Epithelial cell of esophagus (primary cell): ENCODE measurements around the gene NPIPA8.
"Not testable (repeated sequence)": the region's sequence is repeated elsewhere in the genome, so short reads cannot be mapped to it uniquely, and the experiment has no call there.

Experiments
- DNase-seq: peaks from one replicate; pipeline ENCODE4 v3.0.0; 2010; ENCODE audit warnings: low read depth
- H3K4me3 ChIP-seq: 2 replicates; pipeline ENCODE4 v1.5.1; 2011; ENCODE audit warnings: mild to moderate bottlenecking, low read length, control low read depth

The NPIPA8 gene

DNA sequence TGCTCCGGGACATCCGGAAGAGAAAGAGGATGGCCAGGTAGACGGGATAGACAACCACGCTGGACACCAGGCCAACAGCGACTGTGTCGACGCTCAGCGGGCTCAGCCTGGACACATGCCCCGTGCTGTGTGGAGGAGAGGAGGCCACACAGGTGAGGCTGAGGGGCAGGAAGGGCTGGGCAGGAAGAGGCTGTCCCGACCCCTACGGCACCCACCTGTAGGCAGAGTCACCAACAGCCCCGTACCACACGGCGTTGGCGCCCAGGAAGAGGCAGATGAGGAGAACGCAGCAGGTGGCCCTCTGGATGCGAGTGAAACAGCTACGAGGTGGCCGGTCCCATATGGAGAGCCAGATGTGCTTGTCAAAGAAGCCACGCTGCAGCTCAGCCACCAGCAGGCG is at the start of gene NPIPA8:
Gene NPIPA8 (minus strand): TSS at position 101 of the 400 bp plus-strand sequence. CDS start 4,074 bp downstream, outside the sequence.
- DNase-seq, H3K4me3 ChIP-seq: not testable (repeated sequence)

DNA sequence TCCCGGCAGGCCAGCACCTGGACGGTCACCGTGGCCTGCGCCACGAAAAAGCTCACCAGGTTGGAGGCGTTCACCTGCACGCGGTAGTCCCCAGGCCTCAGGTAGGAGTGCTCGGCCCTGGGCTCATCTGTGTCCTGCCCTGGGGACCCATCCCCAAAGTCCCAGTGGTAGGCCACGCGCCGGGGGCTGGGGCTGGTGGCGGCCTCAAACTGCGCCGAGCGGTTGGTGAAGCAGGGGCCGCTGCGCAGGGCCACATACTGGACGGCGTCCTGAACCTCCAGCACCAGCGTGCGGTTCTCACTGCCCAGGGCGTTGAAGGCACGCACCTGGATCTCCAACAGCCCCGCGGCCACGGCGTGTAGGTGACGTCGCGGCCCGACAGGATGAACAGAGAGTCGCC is 48.7 kb upstream of the NPIPA8 start:
- DNase-seq, H3K4me3 ChIP-seq: not testable (repeated sequence)

DNA sequence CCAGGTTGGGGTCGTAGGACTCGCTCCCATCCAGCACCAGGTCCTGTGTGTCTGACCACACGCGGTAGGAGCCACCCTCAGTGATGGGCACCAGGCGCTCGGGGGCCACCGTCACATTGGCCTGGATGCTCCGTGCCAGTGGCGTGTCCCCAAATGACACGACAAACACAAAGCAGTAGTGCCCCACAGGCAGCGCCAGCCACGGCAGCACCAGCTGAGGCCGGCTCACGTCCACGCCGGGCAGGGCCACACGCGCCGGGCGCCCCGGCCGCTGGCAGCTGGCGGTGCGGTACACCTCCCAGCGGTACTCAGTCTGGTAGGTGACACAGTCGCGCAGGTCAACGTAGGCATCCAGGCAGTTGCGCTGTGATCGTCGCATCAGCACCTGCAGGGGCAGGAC is 48.3 kb upstream of the NPIPA8 start:
- DNase-seq, H3K4me3 ChIP-seq: not testable (repeated sequence)

DNA sequence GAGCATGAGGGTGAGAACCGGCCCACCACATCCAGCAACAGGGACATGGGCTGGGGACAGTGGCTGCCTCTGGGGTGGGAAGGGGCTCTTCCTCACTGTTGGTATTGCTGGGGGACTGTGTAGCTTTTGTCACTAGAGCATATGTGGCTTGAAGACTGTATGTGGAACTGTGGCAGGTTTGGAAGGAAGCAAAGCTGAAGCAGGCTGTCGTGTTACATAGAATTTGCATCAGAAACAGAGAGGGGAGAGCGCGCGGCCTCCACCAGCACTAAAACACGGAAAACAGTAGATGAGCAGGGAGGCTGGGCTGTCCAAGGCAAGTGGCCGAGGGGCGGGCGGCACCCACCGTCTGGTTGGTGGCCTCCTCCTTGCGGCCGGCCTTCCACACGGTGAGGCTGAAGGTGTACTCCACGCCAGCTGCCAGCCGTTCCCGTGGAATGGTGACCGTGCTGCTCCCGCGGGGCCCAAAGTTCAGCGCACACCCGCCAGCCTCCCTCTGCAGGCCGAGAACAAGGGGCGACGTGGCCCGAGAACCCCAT is 47.6 kb upstream of the NPIPA8 start:
- not testable (repeated sequence) for DNase-seq, H3K4me3 ChIP-seq

DNA sequence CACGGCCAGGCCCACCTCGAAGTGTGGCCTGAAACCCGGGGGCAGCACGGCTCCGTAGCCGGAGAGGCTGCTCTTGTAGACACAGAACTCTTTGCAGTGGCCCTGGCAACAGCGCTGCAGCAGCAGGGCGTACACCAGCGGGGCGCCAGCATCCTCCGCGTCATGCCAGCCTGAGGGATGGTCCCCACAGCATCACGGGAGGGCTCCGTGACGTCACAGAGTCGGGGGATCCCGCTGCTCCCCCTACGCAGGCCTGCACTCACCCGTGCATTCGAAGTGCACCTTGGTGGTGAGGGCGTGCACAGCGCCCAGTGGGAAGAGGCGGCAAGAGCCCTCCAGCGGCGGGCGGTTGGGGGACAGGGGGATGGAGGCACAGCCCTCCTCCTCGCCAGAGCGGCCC is 46.2 kb upstream of the NPIPA8 start:
- DNase-seq, H3K4me3 ChIP-seq: not testable (repeated sequence)

DNA sequence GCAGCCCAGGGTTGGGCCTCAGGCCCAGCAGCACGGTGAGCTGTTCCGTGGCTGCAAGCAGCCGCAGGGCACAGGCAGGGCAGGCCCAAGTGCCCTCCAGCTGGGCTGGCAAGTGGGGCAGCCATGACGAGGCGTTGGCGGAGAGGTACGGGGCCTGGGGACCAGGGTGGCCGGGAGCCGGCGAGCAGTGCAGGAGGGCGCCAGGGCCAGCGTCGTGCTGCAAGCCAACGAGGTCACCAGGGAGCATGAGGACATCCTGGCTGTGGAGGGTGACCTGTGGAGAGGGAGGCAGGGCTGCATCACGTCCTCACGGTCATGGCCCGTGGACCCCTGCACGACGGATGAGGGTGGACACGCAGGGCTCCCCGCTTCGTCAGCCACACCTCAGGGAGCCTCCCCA is 11.2 kb upstream of the NPIPA8 start:
- not testable (repeated sequence) for DNase-seq

DNA sequence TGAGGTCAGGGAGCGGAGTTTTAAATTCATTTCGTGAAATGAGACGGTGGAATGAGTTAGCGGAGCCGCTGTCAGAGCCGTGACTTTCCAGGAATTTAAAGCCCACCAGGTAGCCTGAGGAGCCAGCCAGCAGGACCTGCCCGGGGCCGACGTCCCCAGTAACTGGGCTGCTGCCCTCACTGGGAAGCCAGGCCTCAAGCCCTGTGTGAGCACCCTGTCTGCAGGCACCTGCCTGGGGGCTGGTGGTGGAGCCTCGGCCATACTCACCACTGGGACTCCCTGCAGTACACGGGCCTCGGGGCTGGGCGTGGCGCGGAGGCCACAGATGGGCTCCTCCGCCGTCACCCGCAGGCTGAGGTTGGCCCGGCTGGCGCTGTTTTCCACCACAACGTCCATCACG is 10.5 kb upstream of the NPIPA8 start:
- H3K4me3 ChIP-seq, DNase-seq: not testable (repeated sequence)

More for the DNA sequence above, 11.2 kb upstream of the NPIPA8 start:
- not testable (repeated sequence) for H3K4me3 ChIP-seq

DNA sequence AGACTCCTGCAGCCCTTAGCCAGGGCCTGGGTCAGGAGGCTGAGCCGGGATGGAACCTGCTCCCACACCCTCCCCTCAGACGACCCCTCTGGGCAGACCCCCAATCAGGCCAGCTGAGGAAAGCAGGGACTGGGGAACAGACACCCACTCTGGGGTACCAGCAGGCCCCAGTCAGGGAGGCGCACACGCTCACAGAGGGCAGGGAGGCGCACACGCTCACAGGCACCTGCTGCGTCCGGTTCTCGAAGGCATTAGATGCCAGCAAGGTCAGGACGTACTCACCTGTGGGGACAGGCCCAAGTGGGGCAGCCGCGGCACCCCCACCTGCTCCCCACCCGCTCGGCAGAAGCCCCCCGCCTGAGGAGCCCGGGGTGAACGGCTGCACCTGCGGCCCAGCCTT is 8.1 kb upstream of the NPIPA8 start:
- H3K4me3 ChIP-seq, result not testable (repeated sequence)

DNA sequence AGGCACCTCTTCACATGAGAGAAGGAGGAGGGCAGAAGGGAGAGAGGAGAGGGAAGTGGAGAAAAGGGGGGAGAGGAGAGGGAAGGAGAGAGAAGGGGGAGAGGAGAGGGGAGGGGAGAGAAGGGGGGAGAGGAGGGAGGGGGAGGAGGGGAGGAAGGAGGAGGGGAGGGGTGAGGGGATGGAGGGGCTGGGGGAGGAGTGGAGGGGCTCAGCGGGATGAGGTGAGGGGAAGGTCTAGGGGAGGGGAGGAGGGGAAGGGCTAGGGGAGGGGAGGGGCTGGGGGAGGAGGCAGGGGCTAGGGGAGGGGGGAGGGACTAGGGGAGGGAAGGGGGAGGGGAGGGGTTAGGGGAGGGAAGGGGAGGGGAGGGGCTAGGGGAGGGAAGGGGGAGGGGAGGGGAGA is 5.5 kb upstream of the NPIPA8 start:
- not testable (repeated sequence) for DNase-seq, H3K4me3 ChIP-seq

More for the DNA sequence above, 8.1 kb upstream of the NPIPA8 start:
- not testable (repeated sequence) for DNase-seq

DNA sequence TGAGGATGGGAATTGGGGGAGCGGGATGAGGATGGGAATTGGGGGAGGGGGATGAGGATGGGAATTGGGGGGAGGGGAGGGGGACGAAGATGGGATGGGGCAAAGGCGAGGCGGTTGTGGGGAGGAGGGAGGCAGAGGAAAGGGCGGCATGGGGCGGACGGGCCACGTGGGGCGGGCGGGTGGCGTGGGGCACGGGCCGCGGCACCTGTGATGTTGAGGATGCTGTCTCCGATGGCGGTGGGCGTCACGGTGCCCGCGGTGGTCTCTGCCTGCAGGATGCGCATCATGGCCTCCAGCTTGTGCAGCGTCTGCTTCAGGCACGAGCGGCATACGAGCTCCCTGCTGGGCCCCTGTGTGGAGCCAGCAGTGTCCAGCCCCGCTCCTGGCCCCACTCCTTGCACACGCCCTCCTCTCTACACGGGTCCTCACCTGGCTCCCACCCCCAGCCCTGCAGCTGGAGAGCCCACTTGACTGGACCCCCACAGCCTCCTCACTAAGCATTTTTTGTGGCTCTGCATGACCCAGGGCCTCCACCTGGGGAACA is 5.0 kb upstream of the NPIPA8 start:
- DNase-seq, result not testable (repeated sequence)

DNA sequence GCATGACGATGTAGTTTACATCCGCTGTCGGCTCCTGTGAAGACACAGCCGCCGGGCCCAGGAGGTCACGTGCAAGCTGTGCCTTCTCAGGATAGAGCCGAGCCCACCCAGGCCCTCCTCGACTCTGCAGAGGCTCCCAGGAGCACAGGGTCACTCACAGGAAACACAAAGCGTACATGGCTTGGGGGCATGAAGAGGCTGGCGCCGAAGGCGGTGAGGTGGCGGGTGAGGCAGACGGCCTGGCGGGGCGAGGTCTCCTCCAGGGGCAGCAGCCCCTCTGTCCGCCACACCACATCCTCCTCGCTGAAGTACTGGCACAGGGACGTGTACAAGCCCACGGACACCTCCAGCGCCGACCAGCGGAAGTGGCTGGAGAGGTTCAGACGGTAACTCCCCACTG is 2.7 kb upstream of the NPIPA8 start:
- H3K4me3 ChIP-seq, DNase-seq: not testable (repeated sequence)

More for the DNA sequence above, 5.0 kb upstream of the NPIPA8 start:
- H3K4me3 ChIP-seq, result not testable (repeated sequence)

DNA sequence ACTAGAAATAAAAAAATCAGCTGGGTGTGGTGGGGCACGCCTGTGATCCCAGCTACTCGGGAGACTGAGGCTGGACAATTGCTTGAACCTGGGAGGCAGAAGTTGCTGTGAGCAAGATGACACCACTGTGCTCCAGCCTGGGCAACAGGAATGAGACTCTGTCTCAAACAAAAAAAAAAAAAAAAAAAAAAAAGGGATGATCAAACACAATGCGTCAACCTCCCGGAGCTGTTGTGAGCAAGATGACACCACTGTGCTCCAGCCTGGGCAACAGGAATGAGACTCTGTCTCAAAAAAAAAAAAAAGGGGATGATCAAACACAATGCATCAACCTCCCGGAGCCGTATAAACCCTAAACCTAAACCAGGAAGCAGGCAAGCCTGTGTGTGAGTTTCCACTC is 24.7 kb downstream of the NPIPA8 start:
- not testable (repeated sequence) for H3K4me3 ChIP-seq, DNase-seq

DNA sequence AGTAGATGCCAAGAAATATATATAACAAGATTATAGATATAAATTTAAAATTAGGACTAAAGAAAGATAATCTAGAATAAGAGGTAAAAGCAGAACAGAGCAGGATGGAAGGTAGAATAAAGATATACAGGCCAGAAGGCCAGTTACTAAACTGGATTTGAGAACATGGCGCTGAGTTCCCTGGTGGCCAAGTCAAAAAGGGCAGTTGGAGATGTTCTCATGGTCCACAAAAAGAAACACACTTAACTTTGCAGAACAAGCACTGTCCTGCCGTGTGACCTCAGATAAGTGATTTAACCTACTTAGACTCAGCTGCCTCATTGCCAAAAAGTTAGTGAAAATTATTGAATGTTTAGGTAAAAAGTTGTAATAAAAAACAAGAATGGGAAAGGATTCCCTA is 27.4 kb downstream of the NPIPA8 start:
- DNase-seq, H3K4me3 ChIP-seq: not testable (repeated sequence)

DNA sequence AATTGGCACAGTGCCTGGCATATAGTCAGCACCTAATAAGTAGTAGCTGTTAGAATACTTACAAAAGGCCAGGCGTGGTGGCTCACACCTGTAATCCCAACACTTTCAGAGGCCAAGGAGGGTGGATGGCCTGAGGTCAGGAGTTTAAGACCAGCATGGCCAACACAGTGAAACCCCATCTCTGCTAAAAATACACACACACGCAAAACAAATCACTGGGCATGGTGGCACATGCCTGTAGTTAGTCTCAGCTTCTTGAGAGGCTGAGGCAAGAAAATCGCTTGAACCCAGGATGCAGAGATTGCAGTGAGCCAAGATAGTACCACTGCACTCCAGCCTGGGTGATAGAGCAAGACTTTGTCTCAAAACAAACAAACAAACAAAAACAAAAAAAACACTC is 29.3 kb downstream of the NPIPA8 start:
- H3K4me3 ChIP-seq, DNase-seq: not testable (repeated sequence)

DNA sequence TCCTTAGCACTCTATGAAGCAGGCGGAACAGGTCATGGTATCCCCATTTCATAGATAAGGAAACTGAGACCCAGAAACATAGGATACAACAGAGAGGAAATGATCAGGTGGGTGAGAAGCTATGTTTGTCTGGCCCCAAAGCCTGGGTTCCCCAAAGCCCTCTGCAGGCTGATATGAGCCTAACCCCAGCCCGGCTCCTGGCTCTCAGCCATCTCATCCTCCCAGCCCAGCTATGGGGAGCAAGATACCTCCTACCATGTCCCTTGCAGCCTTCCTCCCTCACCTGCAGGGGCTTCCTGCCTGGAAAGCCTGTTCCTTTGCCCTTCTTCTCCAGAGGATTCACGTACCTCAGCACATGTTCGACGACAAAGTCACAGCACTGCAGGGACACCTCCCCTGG is 30.5 kb downstream of the NPIPA8 start:
- not testable (repeated sequence) for DNase-seq, H3K4me3 ChIP-seq

DNA sequence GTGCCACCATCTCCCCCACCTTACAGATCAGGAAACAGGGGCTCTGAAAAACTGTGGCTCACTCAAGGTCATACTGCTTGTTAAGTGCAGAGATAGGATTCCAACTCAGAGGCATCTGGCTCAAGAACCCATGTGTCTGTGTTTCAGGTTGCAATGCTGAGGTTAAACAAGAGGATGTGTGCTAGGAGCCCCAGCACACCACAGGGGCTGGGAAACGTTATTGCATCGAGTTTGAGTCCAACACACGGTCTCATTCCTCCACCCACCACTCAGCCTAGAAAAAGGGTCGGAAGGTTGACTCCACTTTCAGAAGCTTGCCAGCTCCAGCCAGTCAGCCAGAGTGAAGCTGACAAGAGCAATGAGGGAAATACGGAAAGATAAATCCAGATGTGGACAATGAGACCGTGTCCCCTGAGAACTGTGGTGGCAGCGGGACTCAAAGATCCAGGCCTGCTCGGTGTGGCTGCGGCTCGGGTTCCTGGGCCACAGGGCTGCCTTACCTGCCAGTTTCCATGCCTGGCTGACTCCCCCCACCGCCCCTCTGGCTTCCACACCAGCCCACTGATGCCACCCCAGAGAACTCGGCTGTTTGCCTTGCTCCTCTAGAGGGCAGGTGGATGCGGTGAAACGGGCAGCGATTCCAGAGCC is 33.4 kb downstream of the NPIPA8 start:
- not testable (repeated sequence) for H3K4me3 ChIP-seq

DNA sequence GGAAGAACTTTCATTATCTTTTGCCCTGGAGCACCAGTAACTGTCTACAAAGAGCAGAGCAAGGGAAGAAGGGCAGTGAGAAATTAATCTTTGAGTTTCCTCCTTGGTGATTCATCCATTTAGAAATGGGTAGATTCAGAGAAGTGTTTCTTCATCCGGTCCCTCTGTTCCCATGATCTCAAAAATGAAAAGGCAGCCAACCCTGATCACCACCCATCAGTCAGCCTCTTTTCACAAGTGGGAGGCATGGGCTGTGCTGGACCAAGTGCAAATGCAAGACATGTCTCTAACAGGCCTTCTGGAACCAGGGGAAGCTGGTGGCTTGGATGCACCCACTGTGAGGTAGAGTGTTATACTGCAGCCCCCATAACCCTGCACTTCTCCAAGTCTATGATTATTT is 38.8 kb downstream of the NPIPA8 start:
- H3K4me3 ChIP-seq, result not testable (repeated sequence)

More for the DNA sequence above, 33.4 kb downstream of the NPIPA8 start:
- DNase-seq, result not testable (repeated sequence)

DNA sequence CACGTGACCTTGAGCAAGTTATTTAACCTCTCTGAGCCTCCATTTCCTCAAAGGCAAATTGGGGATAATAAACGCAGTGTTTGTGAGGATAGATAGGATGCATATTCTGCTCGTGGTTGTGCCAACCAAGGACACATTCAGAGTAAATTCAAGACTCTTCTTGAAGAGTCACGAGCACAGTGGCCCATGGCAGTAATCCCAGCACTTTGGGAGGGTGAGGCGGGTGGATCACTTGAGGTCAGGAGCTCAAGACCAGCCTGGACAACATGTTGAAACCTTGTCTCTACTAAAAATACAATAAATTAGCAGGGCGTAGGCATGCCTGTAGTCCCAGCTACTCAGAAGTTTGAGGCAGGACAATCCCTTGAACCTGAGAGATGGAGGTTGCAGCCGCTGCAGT is 39.6 kb downstream of the NPIPA8 start:
- DNase-seq, H3K4me3 ChIP-seq: not testable (repeated sequence)

More for the DNA sequence above, 38.8 kb downstream of the NPIPA8 start:
- not testable (repeated sequence) for DNase-seq

DNA sequence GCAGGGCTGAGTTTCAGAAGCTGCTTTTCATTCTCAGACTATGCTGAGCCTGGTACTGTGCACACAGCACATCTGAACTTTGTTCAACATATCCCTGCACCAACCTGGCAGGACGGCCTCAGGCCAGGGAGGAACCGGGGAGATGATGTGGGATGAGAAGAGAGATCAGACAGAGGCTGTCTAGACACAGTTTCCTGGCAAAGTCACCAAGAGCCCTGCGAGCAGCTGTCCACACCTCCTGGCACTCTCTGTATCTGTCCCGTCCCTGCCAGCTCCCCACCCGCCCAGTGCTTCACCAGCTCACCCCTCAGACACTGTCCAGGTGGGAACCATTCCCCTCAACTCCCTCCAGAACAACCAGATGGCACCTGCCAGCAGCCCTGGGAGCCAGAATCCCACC is 42.2 kb downstream of the NPIPA8 start:
- H3K4me3 ChIP-seq, DNase-seq: not testable (repeated sequence)

DNA sequence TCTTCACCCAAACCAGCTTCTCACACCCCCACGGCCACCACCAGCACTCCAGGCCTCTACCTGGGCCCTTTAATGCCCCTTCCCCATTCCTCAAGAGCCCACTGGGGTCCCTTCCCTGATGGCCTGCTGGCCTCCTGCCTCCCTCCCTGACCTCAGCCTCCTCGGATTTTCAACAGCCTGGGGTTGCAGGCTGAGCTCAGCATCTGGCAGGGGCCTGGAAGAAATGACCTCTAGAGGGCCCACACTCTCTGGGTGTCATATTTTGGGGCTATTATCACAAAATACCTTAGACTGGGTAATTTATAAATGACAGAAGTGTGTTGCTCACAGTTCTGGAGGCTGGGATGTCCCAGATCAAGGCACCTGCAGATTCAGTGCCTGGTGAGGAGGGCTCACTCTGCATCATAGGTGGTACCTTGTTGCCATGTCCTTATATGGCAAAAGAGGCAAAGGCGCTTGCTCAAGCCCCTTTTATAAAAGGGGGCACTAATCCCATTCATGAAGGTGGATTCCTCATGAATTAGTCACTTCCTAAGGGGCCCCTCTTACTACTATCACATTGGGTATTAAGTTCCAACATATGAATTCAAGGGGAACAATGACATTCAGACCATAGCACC is 43.1 kb downstream of the NPIPA8 start:
- DNase-seq, H3K4me3 ChIP-seq: not testable (repeated sequence)
